Measurements from ENCODE around the gene A4GNT.

The A4GNT gene

GRCh38 chr3:138078901-138079344, 53.3 kb downstream of the A4GNT start:
- peak; percentile 93 for DNase-seq (ENCODE audit: low read depth, low spot score)

DNA sequence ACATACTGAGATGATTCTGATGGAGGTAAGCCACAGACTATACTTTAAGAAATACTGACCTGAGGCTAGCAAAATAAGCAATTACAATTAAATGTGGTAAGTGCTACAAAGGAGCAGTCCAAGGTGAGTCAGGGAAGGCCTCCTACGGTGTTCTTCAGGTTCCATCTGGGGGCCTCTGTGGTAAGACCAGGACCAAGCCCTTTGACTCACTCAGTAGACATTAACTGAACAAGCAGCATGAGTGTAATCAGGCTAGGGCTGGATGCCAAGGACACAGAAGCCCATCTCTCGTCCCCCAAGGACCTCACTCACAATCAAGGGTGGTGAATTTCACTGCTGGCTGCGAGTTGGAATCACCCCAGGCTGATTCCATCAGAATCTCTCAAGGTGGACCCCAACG, 54.1 kb downstream of the A4GNT start:
- DNase-seq (ENCODE audit: low read depth, low spot score), result no peak
